Measurements from ENCODE around the gene ZNF548.

Gene ZNF548

DNA sequence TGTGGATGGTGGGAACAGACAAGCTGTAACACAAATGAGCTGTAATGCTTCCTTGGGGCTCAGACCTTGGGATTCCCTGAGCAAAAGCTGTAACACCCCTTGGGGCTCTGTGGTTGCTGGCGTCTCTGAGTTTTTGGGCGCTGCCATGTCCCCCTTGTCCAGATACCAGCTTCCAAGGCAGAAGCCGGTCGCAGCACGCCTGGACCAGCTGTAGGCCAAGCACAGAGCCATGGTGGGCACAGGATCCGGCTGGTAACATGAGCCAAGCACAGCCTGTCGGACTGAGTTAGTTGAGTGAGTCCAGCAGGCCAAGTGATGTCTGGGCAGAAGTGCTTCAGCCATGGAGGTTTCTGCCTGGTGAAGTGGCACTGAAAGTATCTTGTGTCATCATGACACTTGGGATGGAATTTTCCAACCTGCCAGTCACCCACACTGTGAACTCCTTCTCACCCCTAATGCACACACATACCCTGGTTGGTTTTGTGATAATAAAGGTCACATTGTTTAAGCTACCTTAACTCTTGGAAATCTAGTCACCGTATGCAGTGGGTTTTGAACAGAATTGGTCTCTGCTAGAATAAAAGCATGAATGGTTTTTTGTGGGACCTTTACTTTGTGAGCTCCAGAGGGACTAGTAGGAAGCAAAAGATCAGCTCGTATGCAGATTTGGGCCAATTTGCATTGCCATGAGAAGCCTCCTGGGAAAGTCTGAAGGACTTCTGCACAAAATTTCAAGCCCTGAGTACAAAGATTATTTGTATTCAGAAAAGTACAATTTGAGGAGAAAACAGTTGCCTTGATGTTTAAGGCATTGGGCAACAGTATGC is 14.3 kb downstream of the ZNF548 start:
- DNase-seq = no peak

DNA sequence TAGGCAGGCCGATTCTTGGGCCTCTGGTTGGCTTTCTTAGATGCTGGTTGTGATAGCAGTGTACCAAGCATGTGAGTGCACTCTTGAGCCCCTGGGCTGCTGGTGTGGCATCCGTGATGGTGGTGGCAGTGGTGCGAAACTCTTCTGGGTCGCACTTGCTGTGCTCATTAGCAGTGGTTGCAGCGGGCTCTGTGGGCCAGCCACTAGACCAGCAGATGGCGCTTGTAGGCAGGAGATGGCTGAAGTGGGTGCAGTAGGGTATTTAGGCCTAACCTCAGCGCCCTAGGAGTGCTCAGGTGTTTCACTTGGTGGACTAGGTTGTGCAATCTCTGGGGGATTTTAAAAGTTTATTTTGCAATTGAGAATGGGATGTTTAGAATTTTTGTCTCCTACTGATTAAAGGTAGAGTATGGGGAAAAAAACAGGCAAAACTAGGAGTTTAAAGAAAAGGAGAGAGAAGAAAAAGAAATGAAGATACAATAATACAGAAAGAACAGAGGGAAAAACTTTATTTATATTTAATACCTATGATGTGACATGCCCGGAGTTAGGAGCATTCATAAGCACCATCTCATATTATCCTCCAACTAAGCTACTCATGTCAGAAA is 17.0 kb downstream of the ZNF548 start:
- DNase-seq = peak; percentile 49

DNA sequence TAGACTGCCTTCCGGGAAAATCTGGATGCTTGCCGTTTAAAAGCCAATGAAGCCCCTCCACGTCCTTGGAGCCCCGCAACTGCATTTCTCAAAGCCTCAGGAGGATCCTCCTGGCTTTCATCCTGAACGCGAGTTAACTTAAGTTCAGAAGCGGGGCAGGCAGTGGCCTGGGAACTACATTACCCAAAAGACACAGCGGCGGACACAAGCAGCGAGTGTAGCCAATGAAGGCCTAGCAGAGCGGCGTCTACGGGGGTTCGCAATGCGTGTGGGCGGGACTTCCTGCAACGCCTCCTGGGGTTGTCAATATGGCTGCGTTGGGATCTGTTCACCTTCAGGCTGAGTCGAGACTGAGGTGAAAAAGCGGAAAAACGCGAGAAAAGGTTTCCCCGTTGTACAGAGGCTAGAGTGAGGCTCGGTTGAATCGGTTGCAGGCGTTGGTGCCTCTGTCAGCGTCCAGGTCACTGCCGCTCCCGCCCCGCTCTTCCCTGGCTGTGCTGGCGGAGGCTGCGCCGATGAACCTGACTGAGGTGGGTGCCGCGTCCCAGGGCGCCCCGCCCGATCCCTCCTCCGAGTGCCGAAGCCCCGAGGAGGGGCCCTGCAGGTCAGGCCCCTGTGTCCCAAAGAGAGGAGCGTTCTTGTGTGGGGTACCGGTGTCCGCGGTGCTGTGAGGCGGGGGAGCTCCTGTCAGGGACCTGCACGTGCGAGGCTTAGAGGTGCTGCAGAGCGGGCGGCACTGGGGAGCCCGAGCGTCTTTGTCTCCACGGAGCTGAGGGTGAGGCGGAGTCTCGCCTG is 21.4 kb downstream of the ZNF548 start, which contains the start of gene ZNF17:
ZNF17 (plus strand) TSS at position 285 of the 795 bp plus-strand sequence. CDS start 2,455 bp downstream, outside the sequence.
- peak; percentile 86 for DNase-seq

DNA sequence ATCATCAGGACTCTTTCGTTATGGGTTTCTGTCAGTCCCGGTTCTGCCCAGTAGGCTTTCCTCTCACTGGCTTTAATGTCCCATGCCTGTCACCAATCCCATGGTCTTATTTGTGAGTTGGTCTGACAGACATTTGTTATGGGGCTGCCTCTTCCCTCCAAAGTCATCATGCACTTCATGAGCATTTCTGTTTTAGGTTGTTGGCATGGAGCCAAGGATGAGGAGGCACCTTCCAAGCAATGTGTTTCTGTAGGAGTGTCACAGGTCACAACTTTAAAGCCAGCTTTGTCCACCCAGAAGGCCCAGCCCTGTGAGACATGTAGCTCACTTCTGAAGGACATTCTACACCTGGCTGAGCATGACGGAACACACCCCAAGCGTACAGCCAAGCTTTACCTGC is 29.8 kb downstream of the ZNF548 start:
- DNase-seq = no peak

DNA sequence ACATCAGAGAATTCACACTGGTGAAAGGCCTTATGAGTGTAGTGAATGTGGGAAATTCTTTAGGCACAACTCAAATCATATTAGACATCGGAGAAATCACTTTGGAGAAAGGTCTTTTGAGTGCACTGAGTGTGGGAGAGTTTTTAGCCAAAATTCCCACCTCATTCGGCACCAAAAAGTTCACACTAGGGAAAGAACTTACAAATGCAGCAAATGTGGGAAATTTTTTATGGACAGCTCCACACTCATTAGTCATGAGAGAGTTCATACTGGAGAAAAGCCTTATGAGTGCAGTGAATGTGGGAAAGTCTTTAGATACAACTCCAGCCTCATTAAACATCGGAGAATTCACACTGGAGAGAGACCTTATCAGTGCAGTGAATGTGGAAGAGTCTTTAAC is 31.4 kb downstream of the ZNF548 start:
- DNase-seq = no peak

DNA sequence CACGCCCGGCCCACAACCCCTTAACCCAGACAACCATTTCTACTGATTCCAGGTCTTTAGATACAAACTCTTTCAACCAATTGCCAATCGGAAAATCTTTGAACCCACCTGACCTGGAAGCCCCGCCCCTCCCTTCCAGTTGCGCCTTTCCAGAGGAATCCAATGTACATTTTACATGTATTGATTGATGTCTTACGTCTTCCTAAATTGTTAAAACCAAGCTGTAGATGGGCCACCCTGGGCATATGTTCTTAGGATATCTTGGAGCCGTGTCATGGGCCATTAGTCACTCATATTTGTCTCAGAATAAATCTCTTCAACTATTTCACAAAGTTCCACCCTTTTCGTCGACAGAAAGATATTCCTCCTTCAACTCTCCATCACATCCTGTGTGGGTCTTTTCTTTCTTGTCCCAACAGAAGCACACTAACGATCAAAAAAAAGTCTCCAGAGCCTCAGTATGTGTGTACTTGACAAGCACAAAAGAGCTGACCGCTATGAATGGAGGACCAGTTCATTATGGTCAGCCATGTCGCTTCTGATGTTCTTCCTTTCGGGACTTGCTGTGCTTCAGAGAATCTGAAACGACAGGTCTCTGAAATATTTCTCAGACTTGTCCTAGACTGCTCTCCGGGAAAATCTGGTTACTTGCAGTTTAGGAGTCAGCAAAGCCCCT is 44.9 kb downstream of the ZNF548 start:
- DNase-seq = no peak

DNA sequence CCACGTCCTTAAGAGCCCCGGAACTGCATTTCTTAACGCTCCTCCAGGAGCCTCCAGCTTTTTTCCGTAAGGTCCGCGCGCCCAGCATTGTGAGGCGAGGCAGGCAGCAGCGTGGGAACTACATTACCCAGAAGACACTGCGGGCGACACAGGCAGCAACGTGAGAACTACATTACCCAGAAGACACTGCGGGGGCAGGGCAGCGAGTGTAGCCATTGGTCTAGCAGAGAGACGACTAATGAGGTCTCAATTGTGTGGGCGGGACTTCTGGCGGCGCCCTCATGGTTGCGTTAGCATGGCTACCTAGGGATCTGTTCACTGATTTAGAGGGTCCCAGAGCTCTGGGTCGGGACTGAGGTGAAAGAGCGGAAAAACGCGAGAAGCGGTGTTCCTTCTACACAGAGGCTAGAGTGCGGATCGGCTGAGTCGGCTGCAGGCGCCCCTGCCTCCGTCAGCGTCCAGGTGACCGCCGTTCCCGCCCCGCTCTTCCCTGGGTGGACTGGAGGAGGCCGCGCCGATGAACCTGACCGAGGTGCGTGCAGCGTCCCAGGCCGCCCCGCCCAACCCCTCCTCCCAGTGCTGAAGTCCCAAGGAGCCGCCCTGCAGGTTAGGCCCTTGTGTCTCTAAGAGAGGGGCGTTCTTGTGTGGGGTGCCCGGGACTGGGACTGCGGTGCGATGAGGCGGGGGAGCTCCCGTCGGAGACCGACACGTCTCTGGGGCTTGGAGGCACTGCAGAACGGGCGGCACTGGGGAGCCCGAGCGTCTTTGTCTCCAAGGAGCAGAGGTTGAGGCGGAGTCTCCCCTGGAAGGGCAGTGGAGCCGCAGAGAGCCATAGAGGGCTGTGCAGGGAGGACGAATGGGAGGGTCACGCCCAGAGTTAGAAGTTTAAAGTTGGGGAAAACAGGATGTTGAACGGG is 45.7 kb downstream of the ZNF548 start, which contains the start of gene ZNF749:
ZNF749 (plus strand) TSS at position 264 of the 917 bp plus-strand sequence; CDS start at position 518, 254 bp downstream.
- DNase-seq = peak; percentile 99

DNA sequence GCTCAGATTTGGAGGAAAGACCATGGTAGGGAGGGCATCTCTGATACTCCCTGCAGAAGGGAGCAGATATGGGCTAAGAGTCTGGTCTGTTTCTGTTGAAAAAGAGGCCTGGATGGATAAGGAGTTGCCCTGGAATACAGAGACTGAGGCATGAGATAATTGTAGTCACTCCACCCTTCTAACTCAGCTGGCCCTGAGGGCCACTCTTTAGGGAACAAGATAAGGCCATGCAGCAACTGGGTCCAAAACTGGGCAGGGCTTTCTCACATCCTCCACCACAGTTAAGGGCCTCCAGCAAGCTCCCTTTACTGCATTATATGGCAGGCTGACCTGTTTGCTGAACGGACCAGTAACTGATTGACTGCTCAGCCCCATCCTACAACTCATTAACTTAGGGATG is 46.8 kb downstream of the ZNF548 start:
- DNase-seq = no peak

DNA sequence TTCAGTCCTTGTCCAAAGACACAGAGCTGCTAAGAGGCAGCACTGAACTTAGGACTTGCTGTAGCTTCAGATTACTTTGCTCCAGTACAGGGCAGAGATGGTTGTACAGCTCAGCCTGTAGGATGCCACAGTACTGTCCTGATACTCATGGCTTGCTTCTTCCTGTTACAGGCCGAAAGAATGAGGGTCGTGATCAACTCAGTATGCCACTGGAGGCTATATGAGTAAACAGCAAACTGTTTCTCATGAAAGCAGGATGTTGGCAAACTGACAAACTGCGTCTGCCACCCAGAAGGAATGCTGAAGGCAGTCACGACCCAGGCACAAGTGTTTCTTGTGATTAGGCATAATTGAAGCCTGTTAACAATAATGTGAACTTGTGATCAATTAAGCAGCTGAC is 48.3 kb downstream of the ZNF548 start:
- DNase-seq = no peak

DNA sequence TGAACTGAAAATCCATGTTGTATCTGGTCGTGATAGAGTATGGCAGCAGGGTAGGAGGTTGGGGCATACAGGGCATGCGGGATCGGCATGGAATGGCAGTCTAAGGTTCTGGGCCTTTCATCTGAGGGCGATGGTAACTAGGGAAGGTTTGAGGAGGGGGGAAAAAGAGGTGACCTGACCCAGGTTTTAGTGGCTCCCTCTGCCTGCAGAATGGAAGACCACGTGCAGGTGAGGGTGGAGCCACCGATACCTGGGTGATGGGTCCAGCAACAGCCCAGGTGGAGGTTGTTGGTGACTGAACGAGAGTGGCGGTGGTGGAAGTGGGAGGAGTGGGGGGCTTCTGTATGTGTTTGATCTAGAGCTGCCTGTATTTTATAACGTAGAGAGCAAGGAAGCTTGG is 49.3 kb downstream of the ZNF548 start:
- no peak for DNase-seq

DNA sequence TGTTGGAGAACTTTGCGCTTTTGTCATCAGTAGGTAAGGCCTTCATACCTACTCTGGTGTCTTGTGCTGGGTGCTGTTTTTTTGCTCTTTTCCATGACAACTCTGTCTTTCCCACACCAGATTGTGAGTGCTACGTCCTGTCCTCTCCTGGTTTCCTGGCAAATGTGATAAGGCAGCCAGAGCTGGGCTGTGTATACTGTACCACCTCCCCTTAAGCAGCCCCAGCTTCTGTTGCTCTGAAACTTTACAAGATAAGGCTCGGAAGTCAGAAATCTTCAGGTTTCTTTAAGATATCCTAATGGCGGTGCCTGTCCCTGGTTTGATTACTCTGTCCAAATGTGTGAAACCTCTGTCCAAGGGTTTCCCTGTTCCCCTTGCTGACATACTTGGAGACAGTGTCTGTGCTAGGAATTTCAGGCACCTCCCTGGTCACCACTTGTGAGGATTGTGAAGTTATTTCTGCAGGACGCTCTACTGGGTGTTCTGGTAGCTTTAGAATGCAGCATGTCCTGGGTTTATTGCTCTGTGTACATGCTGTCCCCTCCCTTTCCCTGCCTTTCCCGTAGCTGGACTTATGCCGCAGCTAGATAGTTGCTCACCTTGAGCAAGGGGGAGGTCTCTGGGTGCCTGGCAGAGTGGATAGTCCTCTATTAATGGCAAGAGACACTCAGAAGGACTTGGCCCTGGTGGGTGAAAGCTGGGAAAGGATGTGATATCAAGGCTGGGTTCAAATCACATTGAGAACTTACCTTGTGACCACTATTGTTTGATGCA is 52.5 kb downstream of the ZNF548 start:
- no peak for DNase-seq

DNA sequence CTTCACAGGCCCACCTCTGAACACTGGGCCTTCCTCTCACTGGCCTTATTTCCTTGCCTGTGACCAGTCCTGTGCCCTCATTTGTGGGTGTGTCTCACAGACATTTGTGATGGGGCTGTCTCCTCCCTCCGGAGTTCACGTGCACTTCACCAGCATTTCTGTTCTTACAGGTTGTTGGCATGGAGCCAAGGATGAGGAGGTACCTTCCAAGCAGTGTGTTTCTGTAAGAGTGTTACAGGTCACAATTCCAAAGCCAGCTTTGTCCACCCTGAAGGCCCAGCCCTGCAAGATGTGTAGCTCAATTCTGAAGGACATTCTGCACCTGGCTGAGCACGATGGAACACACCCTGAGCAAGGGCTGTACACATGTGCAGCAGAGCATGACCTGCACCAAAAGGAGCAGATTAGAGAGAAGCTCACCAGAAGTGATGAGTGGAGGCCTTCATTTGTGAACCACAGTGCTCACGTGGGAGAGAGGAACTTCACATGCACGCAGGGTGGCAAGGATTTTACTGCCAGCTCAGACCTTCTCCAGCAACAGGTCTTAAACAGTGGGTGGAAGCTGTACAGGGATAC is 53.6 kb downstream of the ZNF548 start:
- no peak for DNase-seq

DNA sequence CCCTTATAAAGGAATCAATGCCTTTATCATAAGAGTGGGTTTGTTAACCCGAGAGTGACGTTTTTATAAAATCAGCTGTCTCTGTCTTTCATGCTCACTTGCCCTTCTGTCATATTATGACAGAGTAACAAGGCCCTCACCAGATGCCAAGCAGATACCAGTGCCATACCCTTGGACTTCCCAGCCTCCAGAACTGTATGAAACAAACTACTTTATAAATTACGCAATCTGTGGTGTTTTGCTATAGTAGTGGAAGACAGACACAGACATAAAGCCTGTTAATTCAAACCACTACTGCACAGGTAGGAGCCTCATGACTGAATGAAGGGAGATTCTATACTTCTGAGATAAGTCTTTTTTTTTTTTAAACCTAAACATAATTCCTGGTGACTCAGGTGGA is 62.7 kb downstream of the ZNF548 start:
- DNase-seq = no peak
